Loucy (cell line): ENCODE results near the gene CXCL17.

Experiments used
- H2AFZ ChIP-seq: fragments of 200-600 bp; sonication (generic); 2 replicates; pipeline ENCODE4 v1.6.0; 2016; ENCODE audit warnings: antibody characterized with exemption, mild to moderate bottlenecking, low read length, moderate library complexity
- H3F3A ChIP-seq: fragments of 200-600 bp; 2 replicates; pipeline ENCODE4 v1.6.0; 2016; ENCODE audit warnings: antibody characterized with exemption, low read depth, mild to moderate bottlenecking
- H3K27me3 ChIP-seq: fragments of 200-600 bp; sonication (generic); 2 replicates; pipeline ENCODE4 v1.6.1; 2014; ENCODE audit warnings: low read length, mild to moderate bottlenecking; ENCODE audit not compliant: insufficient read depth, poor library complexity, severe bottlenecking
- H3K36me3 ChIP-seq: fragments of 200-600 bp; sonication (generic); 2 replicates; pipeline ENCODE4 v1.6.1; 2016; ENCODE audit warnings: low read length; ENCODE audit not compliant: insufficient read depth
- H3K4me1 ChIP-seq: fragments of 200-600 bp; sonication (generic); 2 replicates; pipeline ENCODE4 v1.5.1; 2014; ENCODE audit warnings: low read length, mild to moderate bottlenecking; ENCODE audit not compliant: insufficient read depth, poor library complexity, severe bottlenecking
- H3K4me2 ChIP-seq: fragments of 200-600 bp; sonication (generic); 2 replicates; pipeline ENCODE4 v1.6.0; 2014; ENCODE audit warnings: antibody characterized with exemption, low read length, low read depth, mild to moderate bottlenecking; ENCODE audit not compliant: poor library complexity, severe bottlenecking
- H3K4me3 ChIP-seq: fragments of 200-600 bp; sonication (generic); 2 replicates; pipeline ENCODE4 v1.5.1; 2014; ENCODE audit warnings: low read length, mild to moderate bottlenecking, mixed read lengths; ENCODE audit not compliant: poor library complexity, severe bottlenecking
- H3K79me2 ChIP-seq: fragments of 200-600 bp; sonication (generic); 2 replicates; pipeline ENCODE4 v1.6.1; 2014; ENCODE audit warnings: low read length; ENCODE audit not compliant: insufficient read depth
- H3K9ac ChIP-seq: fragments of 200-600 bp; sonication (generic); 2 replicates; pipeline ENCODE4 v1.6.0; 2014; ENCODE audit warnings: mild to moderate bottlenecking, low read depth, low read length, moderate library complexity; ENCODE audit not compliant: poor library complexity, severe bottlenecking
- H3K9me2 ChIP-seq: fragments of 200-600 bp; sonication (generic); replicated peaks from 2 replicates; pipeline ENCODE4 v1.6.1; 2016; ENCODE audit warnings: low read depth, low read length, mixed read lengths
- H3K9me3 ChIP-seq: fragments of 200-600 bp; sonication (generic); 2 replicates; pipeline ENCODE4 v1.6.1; 2014; ENCODE audit warnings: mild to moderate bottlenecking, antibody characterized with exemption, low read length, low read depth; ENCODE audit not compliant: insufficient read depth
- H4K20me1 ChIP-seq: fragments of 200-600 bp; sonication (generic); 2 replicates; pipeline ENCODE4 v1.6.0; 2014; ENCODE audit warnings: antibody characterized with exemption, low read length, mild to moderate bottlenecking; ENCODE audit not compliant: insufficient read depth, poor library complexity, severe bottlenecking
- EZH2phosphoT487 ChIP-seq: fragments of 200-600 bp; IDR thresholded peaks from 2 replicates; pipeline ENCODE4 v1.6.1; 2018; ENCODE audit warnings: antibody characterized with exemption, mild to moderate bottlenecking, moderate library complexity, borderline replicate concordance
- TF ChIP-seq, protein P1 (sequence below): fragments of 200-600 bp; sonication (generic); conservative IDR thresholded peaks from 2 replicates; pipeline ENCODE4 v1.5.1; 2014; ENCODE audit warnings: mild to moderate bottlenecking, antibody characterized with exemption, low read length

Gene CXCL17

DNA sequence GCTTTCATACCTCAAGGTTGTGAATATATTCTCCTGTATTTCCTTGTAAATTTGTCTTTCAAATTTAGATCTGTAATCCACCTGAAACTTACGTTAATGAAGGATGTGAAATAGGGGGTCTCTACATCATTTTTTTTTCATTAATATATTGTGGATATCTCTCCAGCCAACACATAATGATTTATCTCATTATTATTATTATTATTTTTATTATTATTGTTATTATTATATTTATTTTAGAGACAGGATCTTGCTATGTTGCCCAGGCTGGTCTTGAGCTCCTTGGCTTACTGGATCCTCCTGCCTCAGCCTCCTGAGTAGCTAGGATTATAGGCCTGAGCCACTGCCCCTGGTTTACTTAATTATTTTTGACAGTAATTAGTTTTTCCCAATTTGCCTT lies 11.3 kb downstream of the CXCL17 start:
- H3K36me3 ChIP-seq = no peaks in the 10 kb centered on the region
- no peak overlapping the region for H2AFZ ChIP-seq
- no peaks in the 10 kb centered on the region for H3F3A ChIP-seq
- H3K9me3 ChIP-seq = no peaks in the 10 kb centered on the region
- no peak overlapping the region for H3K4me3 ChIP-seq
- no peak overlapping the region for H3K9ac ChIP-seq
- no peaks in the 10 kb centered on the region for H4K20me1 ChIP-seq
- TF ChIP-seq, protein P1, sequence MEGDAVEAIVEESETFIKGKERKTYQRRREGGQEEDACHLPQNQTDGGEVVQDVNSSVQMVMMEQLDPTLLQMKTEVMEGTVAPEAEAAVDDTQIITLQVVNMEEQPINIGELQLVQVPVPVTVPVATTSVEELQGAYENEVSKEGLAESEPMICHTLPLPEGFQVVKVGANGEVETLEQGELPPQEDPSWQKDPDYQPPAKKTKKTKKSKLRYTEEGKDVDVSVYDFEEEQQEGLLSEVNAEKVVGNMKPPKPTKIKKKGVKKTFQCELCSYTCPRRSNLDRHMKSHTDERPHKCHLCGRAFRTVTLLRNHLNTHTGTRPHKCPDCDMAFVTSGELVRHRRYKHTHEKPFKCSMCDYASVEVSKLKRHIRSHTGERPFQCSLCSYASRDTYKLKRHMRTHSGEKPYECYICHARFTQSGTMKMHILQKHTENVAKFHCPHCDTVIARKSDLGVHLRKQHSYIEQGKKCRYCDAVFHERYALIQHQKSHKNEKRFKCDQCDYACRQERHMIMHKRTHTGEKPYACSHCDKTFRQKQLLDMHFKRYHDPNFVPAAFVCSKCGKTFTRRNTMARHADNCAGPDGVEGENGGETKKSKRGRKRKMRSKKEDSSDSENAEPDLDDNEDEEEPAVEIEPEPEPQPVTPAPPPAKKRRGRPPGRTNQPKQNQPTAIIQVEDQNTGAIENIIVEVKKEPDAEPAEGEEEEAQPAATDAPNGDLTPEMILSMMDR = no peak
- TF ChIP-seq EZH2phosphoT487 = no peak
- H3K4me1 ChIP-seq = peaks cover 6% of the 10 kb centered on the region
- H3K9me2 ChIP-seq = no peaks in the 10 kb centered on the region
- no peak overlapping the region for H3K4me2 ChIP-seq
- H3K79me2 ChIP-seq = no peaks in the 10 kb centered on the region
- no peaks in the 10 kb centered on the region for H3K27me3 ChIP-seq

DNA sequence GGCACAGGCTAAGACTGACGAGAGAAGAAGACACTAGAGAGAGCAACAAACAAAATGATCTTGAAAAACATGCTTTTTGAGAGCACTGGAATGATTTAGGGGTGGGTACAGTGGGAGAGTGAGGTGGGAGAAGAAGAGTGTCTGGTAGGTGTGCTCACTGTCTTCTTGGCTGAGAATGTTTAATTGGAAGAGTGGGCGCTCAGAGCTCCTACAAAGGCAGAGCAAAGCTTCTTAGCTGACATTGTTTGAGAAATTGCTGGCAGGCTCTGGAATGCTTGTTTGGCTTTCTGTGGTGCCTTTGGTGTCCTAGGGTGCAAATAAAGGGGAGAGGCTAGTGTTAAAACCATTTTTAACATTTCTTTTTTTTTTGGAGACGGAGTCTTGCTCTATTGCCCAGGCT lies 14.1 kb downstream of the CXCL17 start:
- no peaks in the 10 kb centered on the region for H3K36me3 ChIP-seq
- no peaks in the 10 kb centered on the region for H3K27me3 ChIP-seq
- TF ChIP-seq EZH2phosphoT487 = no peak
- TF ChIP-seq, protein P1 = no peak
- H3K9me2 ChIP-seq = no peaks in the 10 kb centered on the region
- H4K20me1 ChIP-seq = no peaks in the 10 kb centered on the region
- H3K79me2 ChIP-seq = no peaks in the 10 kb centered on the region
- no peak overlapping the region for H2AFZ ChIP-seq
- H3K9ac ChIP-seq = no peak overlapping the region
- no peak overlapping the region for H3K4me3 ChIP-seq
- H3K9me3 ChIP-seq = no peaks in the 10 kb centered on the region
- no peaks in the 10 kb centered on the region for H3F3A ChIP-seq
- peaks cover 10% of the 10 kb centered on the region for H3K4me1 ChIP-seq
- no peak overlapping the region for H3K4me2 ChIP-seq

DNA sequence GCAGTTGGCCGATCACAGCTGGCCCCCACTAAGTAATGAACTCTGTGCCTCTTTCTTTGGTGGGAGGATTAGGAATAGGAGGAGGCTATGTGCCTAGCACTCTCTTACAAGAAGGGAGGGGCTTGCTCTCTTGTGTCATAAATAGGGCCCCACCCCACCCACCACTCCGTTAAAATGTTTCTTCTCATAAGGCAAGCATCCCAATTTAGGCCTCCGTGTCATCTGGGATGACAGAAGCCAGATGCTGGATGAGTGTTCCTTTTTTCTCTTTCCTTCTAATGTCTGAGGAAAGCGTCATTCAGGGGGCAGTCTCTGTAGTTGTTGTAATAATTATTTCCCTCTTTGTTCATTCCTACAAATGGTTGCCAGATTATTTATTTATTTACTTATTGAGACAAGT lies 15.4 kb downstream of the CXCL17 start, which contains the start of gene LIPE:
Gene LIPE (minus strand): TSS at position 76 of the 400 bp plus-strand sequence. CDS start 239 bp downstream, outside the sequence.
- H4K20me1 ChIP-seq = peaks cover 4% of the 10 kb centered on the region
- H3K4me2 ChIP-seq = no peak within 1 kb of the TSS

More for the DNA sequence above, 15.4 kb downstream of the CXCL17 start, which contains the start of gene LIPE:
- TF ChIP-seq, protein P1 = no peak
- no peak for TF ChIP-seq EZH2phosphoT487
- Histone ChIP-seq H3K4me1 (peaks cover 7% of the 10 kb centered on the region), H3K9me2 (no peaks in the 10 kb centered on the region), H2AFZ (no peak within 1 kb of the TSS), H3K27me3 (no peaks in the 10 kb centered on the region), H3K4me3 (no peak within 1 kb of the TSS), H3K36me3 (no peaks in the 10 kb centered on the region), H3F3A (no peaks in the 10 kb centered on the region), H3K9me3 (no peaks in the 10 kb centered on the region), H3K9ac (no peak within 1 kb of the TSS), H3K79me2 (peaks cover 6% of the 10 kb centered on the region; the same call in 1 of the 2 replicates)
